Fibroblast of gingiva (primary cell): ENCODE results near the gene SIRPA.

Experiments
- DNase-seq: peaks from one replicate; pipeline ENCODE4 v3.0.0-alpha.2; 2011; ENCODE audit warnings: low read depth

The SIRPA gene

DNA sequence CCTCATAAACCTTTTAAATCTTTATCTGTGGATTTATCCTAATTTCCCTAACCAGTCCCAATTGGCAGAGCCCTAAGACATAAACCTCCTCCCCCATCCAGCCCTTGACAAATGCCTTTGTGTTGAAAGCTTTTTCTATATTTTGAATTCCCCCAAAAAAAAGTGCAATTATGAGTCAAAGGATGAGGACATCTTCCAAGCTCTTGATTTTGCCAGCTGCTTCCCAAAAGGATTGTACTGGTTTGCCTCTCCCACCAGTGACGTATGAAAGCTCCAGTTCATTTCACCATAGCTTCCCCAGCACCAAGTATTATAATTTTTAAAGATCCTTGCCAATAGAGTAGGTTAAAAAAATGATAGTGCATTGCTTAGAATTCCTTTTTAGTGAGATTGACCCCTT lies 38.9 kb downstream of the SIRPA start:
- DNase-seq: peak; percentile 89

GRCh38 chr20:1934721-1935573 lies 39.7 kb downstream of the SIRPA start:
- peak; percentile 96 for DNase-seq

- DNase-seq: no peak
These were observed 40.6 kb downstream of the SIRPA start for GRCh38 chr20:1935696-1936366.

GRCh38 chr20:1937316-1937976 lies 42.2 kb downstream of the SIRPA start:
- DNase-seq: no peak

DNA sequence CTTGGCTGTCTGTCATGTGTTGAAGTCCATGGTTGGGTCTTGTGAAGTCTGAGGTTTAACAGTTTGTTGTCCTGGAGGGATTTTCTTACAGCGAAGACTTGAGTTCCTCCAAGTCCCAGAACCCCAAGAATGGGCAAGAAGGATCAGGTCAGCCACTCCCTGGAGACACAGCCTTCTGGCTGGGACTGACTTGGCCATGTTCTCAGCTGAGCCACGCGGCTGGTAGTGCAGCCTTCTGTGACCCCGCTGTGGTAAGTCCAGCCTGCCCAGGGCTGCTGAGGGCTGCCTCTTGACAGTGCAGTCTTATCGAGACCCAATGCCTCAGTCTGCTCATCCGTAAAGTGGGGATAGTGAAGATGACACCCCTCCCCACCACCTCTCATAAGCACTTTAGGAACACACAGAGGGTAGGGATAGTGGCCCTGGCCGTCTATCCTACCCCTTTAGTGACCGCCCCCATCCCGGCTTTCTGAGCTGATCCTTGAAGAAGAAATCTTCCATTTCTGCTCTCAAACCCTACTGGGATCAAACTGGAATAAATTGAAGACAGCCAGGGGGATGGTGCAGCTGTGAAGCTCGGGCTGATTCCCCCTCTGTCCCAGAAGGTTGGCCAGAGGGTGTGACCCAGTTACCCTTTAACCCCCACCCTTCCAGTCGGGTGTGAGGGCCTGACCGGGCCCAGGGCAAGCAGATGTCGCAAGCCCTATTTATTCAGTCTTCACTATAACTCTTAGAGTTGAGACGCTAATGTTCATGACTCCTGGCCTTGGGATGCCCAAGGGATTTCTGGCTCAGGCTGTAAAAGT lies 43.5 kb downstream of the SIRPA start:
- no peak for DNase-seq

GRCh38 chr20:1939270-1939595 lies 44.0 kb downstream of the SIRPA start:
- DNase-seq: no peak

- DNase-seq: no peak
These were observed 45.4 kb downstream of the SIRPA start for GRCh38 chr20:1940581-1940980.

DNA sequence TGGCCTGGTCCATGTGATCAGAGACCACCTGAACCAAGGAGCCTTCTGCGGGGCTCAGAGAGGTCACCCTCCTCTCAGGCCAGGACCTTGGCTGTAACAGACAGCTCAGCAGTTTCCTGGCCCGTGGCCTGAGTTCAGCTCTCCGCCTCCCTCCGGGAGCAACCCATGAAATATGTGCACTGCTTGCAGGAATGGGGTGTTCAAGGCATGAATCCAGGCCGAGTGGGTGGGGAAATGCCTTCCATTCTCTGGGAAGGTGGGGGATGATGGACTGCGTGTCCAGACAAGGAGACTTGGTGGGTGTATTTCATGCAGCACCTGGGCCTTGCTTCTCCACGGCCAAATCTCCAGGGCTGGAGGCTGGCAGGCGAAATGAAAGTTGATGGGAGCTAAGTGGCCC lies 46.0 kb downstream of the SIRPA start:
- DNase-seq: no peak

DNA sequence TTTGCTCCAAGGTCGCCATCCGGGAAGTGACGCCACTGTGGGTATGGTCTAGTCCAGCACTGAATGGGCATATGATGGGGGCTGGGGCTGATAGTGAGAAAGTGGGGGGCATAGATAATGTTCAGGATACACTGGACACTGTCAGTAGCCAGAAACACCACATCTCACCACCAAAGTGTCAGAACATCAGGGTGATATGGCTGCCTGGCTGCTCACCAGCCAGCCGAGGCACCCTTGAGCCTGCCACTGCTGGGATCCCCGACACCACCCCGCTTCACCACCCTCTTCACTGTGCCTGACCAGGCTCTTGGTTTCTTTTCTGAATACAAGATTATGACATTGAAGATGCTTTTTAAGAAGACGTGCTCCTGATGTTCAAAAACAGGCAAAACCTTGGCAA lies 46.9 kb downstream of the SIRPA start:
- no peak for DNase-seq

DNA sequence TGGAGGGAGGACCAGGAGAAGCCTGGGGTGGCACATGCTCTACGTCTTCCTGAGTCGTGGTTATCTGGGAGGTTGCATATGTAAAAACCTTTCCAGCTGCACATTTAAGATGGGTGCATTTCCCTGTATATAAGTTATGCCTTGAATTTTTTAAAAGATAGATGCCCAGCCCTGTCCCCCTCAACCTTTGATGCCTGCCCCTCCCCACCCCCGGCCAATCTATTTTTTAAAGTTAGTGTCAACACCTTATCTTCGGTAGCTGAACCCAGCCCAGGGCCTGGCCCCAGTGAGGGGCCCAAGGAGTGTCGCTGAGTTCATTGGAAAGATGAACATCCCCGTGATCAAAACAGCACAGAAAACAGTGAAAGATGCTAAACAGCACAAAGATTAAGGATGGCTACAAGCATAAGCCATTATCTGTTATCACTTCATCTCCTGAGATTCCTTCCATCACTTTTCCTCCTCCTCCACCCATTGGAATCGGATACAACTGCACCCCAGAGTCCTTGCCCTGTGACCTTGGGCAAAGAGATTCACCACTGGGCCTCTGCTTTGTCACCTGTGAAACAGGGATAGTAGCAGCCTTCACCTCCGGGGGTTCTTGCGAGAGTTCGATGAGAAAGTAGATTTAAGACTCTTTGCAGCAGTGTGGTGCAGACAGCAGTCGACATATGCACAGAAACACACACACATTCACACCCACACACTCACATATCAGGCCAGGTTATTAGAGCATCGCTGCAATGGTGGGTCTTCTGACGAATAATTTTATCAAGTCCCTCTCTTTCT lies 47.5 kb downstream of the SIRPA start:
- no peak for DNase-seq

GRCh38 chr20:1943275-1944002 lies 48.2 kb downstream of the SIRPA start:
- peak; percentile 52 for DNase-seq

- DNase-seq: no peak
These were observed 49.3 kb downstream of the SIRPA start for GRCh38 chr20:1944345-1945091.

DNA sequence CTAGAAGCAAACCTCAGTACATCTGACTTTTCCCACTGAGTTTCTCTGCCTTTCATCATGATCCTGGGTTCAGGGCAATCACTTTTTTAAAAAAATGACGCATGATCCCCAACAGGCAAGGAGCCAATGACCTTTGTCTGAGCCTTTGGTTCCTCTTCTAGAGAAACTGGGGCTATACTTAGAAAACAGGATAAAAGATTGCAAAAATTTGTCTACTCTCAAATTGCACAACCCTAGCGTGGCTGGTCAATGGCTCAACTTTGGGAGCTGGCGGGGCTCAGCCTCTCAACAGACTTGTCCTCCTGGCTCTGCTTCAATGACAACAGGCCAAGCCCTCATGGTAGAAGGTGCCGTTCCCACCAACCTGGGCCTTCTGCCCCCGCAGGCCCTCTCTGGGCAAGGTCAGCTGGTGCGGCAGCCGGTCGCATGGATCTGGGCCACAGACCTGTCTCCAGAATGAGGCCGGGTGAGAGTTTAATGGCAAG lies 50.0 kb downstream of the SIRPA start:
- peak; percentile 48 for DNase-seq

DNA sequence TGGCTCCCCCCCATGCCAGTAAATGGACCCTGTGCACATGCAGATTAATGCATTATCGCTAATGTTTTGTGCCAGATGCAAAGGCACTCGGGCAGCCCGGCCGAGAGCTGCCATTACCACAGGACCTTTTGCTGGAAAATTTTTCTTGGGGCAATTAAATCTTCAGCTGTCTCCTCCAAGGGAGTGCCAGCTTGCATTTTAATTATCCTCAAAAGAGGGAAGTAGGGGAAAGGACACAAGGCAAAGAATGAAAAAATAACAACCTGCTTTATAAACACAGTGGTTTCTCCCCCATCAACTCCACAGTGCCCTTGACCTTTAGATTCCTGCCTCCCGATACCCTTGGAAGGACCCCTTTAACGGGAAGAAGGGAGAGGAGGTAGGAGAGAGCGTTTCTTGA lies 50.5 kb downstream of the SIRPA start:
- no peak for DNase-seq

GRCh38 chr20:1946442-1946761 lies 51.2 kb downstream of the SIRPA start:
- no peak for DNase-seq

DNA sequence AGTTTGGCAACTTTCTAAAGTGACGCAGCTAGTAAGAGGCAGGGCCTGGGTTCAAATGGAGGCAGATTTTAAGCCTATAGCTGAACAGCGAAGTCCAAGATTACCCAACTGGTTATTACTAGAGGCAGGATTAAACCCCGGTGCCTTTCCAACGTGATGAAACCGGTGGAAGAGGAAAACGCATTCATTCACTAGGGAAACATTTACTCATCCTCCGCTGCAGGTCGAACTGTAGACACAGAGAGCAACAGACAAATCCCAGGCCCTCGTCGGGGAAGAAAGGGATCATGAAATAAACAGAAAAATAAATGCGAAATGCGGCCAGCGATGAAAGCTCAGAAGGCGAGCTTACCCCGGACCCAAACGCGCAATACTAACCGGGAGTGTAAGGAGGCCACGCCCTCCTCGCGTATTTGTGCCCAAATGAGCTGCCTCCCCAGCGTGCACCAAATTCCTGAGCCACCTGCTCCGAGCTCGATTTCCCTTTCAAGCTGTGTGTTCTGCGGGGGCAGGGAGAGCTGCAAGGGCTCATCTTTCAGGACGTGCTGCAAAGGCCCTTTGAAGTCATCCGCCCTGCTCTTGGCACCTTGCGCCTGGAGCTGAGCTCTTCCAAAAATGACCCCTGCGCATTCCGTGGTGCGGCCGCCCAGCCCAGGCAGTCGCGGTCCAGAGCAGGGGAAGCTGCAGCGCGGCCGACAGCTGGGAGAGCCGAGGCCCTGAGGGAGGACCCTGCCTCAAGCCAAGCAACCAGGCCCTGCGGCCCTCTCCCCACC lies 51.7 kb downstream of the SIRPA start:
- DNase-seq: peak; percentile 6

- DNase-seq: no peak
These were observed 52.3 kb downstream of the SIRPA start for GRCh38 chr20:1947535-1947846.

- DNase-seq: peak; percentile 22
These were observed 54.3 kb downstream of the SIRPA start for GRCh38 chr20:1949347-1950100.

GRCh38 chr20:1950836-1951235 lies 55.6 kb downstream of the SIRPA start:
- DNase-seq: no peak
